Spleen (tissue), 11 donors: ENCODE measurements around the gene MCRS1. TPM values are rescaled to one million over a fixed set of nuclear protein-coding genes. Genes with fewer than 3 reads are reported as not detected.

Experiments used
- DNase-seq: peaks from one replicate; pipeline ENCODE4 v3.0.0-alpha.2; 2020
- H3K27ac ChIP-seq, 8 donors: fragments of 200-600 bp; sonication (generic) in 7 of 8; 1 replicate in 4 of 8; 2 replicates in 4 of 8; pipeline versions ENCODE4 v1.5.0 to v1.8.0; 2016 to 2021; ENCODE audit warnings: inconsistent platforms in 4 of 8, mild to moderate bottlenecking in 4 of 8, moderate library complexity in 1 of 8
- H3K27me3 ChIP-seq, 7 donors: fragments of 200-600 bp; sonication (generic) in 6 of 7; replicated peaks in 1 of 7; 1 replicate in 4 of 7; 2 replicates in 3 of 7; pipeline versions ENCODE4 v1.5.0 to v1.8.0; 2016 to 2021; ENCODE audit warnings: inconsistent platforms in 3 of 7, mild to moderate bottlenecking in 1 of 7
- H3K36me3 ChIP-seq, 6 donors: fragments of 200-600 bp; sonication (generic) in 5 of 6; 1 replicate in 4 of 6; 2 replicates in 2 of 6; pipeline versions ENCODE4 v1.5.0 to v1.8.0; 2016 to 2021; ENCODE audit warnings: inconsistent platforms in 2 of 6
- H3K4me1 ChIP-seq, 6 donors: fragments of 200-600 bp; sonication (generic) in 5 of 6; 1 replicate in 3 of 6; 2 replicates in 3 of 6; pipeline versions ENCODE4 v1.5.0 to v1.8.0; 2016 to 2021; ENCODE audit warnings: inconsistent platforms in 3 of 6
- H3K4me3 ChIP-seq, 8 donors: fragments of 200-600 bp; sonication (generic) in 7 of 8; 1 replicate in 4 of 8; 2 replicates in 4 of 8; pipeline versions ENCODE4 v1.5.0 to v1.8.0; 2016 to 2021; ENCODE audit warnings: inconsistent platforms in 4 of 8, mild to moderate bottlenecking in 4 of 8, moderate library complexity in 2 of 8
- H3K9me3 ChIP-seq, 8 donors: fragments of 200-600 bp; sonication (generic) in 7 of 8; 1 replicate in 4 of 8; 2 replicates in 4 of 8; pipeline versions ENCODE4 v1.5.0 to v1.8.0; 2016 to 2021; ENCODE audit warnings: inconsistent platforms in 4 of 8
- CTCF ChIP-seq, 11 experiments: fragments of 200-600 bp in 7 of 11; fragments of 450-650 bp in 4 of 11; sonication (generic) in 4 of 11; IDR thresholded peaks in 8 of 11; conservative IDR thresholded peaks in 3 of 11; 1 replicate in 7 of 11; 2 replicates in 4 of 11; pipeline versions ENCODE4 v1.4.0 to v1.8.0; 2016 to 2021; ENCODE audit warnings: antibody characterized with exemption in 11 of 11, inconsistent platforms in 4 of 11, mild to moderate bottlenecking in 1 of 11
- POLR2A ChIP-seq, 3 donors: fragments of 450-650 bp; IDR thresholded peaks; one replicate each; pipeline ENCODE4 v1.5.1; 2017; ENCODE audit warnings: antibody characterized with exemption in 3 of 3, mild to moderate bottlenecking in 1 of 3
- POLR2AphosphoS5 ChIP-seq, 3 donors: sonication (generic); formaldehyde crosslinking; IDR thresholded peaks; one replicate each; pipeline ENCODE4 v1.5.1; 2017; ENCODE audit warnings: antibody characterized with exemption in 3 of 3
- WGBS, 5 donors: extraction: QIAGEN DNeasy Blood & Tissue Kit in 3 of 5; methylation state at CpG; one replicate each; pipeline versions ENCODE4 v1.1.5 to v1.1.7; 2013 to 2018; 5-methylcytosine and 5-hydroxymethylcytosine counted together
- intact Hi-C: fragments of 100-400 bp; cut with DNase I; formaldehyde crosslinking; loops from one replicate; pipeline ENCODE4 v1.15.0; 2023; ENCODE audit warnings: low total_unique reads
- polyA plus RNA-seq, 3 donors: library from polyadenylated mRNA; stranded (reverse); fragments of 200-250 nt; gene quantifications; one replicate each; pipeline ENCODE4 v1.2.1, GENCODE V29; 2013
- total RNA-seq, 7 donors: library from RNA; depleted of rRNA in 3 of 7; stranded (reverse); fragments of >200 nt in 3 of 7; fragmentation: NEBNext Ultra II Directional in 4 of 7; extraction: Animal tissue kit (Norgen Biotek cat#: 25700) in 4 of 7; gene quantifications; one replicate each; pipeline versions ENCODE4 v1.1.0 to v1.2.1, GENCODE V29; 2016 to 2021
- donor health status: healthy with polysubstance abuse.
- donor health status: DM: no; HTN: no; CAD: no; lungs with moderate emphysema.
- donor health status: DM: no; HTN: no; CAD: no.
- donor health status: Bipolar disorder and iron deficiency.
- donor health status: healthy.
- donor health status: DM: no; HTN: no; CAD: no.
- donor health status: DM: yes; HTN: yes; CAD: no.

The MCRS1 gene
- total and polyA plus RNA-seq, 10 donors: 44.1 to 64.7 (median 54.3) TPM

DNA sequence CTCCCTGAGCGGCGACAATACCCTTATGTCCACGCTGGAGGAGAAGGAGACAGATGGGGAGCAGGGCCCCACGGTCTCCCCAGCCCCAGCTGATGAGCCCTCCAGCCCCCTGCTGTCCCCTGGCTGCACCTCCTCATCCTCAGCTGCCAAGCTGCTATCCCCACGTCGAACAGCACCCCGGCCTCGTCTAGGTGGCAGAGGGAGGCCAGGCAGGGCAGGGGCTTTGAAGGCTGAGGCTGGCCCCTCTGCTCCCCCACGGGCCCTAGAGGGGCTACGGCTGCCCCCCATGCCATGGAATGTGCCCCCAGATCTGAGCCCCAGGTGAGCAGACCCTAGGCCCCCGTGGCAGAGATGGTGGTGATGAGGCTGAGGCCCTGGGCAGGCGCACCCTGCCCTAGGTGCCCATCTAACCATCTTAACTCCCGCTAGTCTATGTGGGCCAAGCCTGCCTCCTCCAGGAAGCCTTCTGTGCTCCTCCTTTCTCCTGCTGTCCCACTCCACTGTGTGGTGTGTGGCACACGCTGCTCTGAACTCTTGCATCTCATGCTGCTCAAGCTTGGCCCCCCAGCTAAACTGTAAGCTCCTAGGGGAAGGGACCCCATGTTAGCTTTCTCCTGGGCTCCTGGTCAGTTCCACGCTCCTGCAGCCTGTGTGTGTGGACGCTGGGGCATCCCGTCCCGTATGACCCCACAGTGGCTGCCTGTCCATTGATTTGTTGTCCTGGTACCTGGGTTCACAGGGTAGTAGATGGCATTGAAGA lies 12.1 kb downstream of the MCRS1 start:
- no peak overlapping the region for H3K4me3 ChIP-seq
- no peaks in the 10 kb centered on the region for H3K9me3 ChIP-seq
- 84 to 95% (median 89%) methylated on average over 13 to 18 of the region's 18 CpGs for WGBS, 5 donors
- peaks cover 0 to 2% (median 0%) of the 10 kb centered on the region in 6 donors for H3K4me1 ChIP-seq
- H3K27me3 ChIP-seq: no peaks in the 10 kb centered on the region
- peaks cover 0 to 55% (median 47%) of the 10 kb centered on the region in 6 donors for H3K36me3 ChIP-seq
- TF ChIP-seq POLR2A (IDR thresholded peaks at IDR 0.05) (no peak), CTCF (IDR thresholded peaks at IDR 0.05 in 8 of 11, conservative IDR thresholded peaks at IDR 0.05 in 3 of 11) (no peak), POLR2AphosphoS5 (IDR thresholded peaks at IDR 0.05) (peak in 1 of 3 donors; percentile 50)
- H3K27ac ChIP-seq: no peak overlapping the region
- peak; percentile 64 for DNase-seq
- intact Hi-C loops: no loop called here

GRCh38 chr12:49554266-49554665 lies 13.7 kb downstream of the MCRS1 start:
- DNase-seq: no peak
- intact Hi-C loops: no loop called here
- Histone ChIP-seq H3K9me3 (no peaks in the 10 kb centered on the region), H3K4me3 (no peak overlapping the region), H3K27ac (no peak overlapping the region), H3K4me1 (peaks cover 0 to 5% (median 1%) of the 10 kb centered on the region in 6 donors), H3K27me3 (peaks cover 0 to 14% (median 5%) of the 10 kb centered on the region in 7 donors), H3K36me3 (peaks cover 0 to 40% (median 32%) of the 10 kb centered on the region in 6 donors)
- TF ChIP-seq POLR2AphosphoS5 (IDR thresholded peaks at IDR 0.05) (peak in 2 of 3 donors; percentile 19 to 60), CTCF (IDR thresholded peaks at IDR 0.05 in 8 of 11, conservative IDR thresholded peaks at IDR 0.05 in 3 of 11) (no peak), POLR2A (IDR thresholded peaks at IDR 0.05) (no peak)
- WGBS, 5 donors: 59 to 85% (median 79%) methylated on average over 14 to 15 of the region's 15 CpGs

DNA sequence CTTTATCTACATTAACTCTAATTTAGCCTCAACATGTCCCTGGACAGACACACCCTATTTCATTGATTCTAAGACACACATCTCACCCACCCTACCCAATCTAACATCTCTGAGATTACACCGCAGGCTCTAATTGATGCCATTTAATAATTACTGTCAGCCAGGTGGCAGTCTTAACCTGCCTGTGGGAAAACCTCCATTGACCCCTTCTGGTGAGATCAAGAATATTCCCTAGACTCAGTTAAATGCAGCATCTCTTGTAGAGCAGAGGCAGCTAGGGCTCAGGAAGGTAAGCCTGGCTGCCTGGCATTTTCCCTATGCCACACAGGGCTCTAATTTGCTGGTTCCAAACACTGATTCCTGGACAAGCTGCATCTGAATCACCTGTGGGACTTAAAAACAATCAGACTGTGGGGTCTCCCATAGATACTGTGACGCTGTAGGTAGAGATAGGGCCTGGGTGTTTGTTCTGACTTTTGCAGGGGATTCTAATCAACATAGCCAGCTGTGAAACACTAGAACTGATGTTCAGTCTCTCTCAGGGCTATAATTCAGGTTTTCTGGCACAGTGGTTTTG lies 14.3 kb downstream of the MCRS1 start:
- TF ChIP-seq POLR2A (IDR thresholded peaks at IDR 0.05) (no peak), POLR2AphosphoS5 (IDR thresholded peaks at IDR 0.05) (no peak), CTCF (IDR thresholded peaks at IDR 0.05 in 8 of 11, conservative IDR thresholded peaks at IDR 0.05 in 3 of 11) (peak in 8 of 11 experiments; percentile 21 to 44 (median 26))
- H3K9me3 ChIP-seq: no peaks in the 10 kb centered on the region

GRCh38 chr12:49552899-49553298 lies 15.0 kb downstream of the MCRS1 start:
- Histone ChIP-seq H3K9me3 (no peaks in the 10 kb centered on the region), H3K4me1 (peaks cover 0 to 15% (median 13%) of the 10 kb centered on the region in 6 donors), H3K4me3 (no peak overlapping the region), H3K36me3 (peaks cover 0 to 26% (median 18%) of the 10 kb centered on the region in 6 donors), H3K27ac (no peak overlapping the region), H3K27me3 (peaks cover 0 to 28% (median 19%) of the 10 kb centered on the region in 7 donors)
- TF ChIP-seq CTCF (IDR thresholded peaks at IDR 0.05 in 8 of 11, conservative IDR thresholded peaks at IDR 0.05 in 3 of 11): no peak
- intact Hi-C loops: no loop called here
- no peak for DNase-seq
- 82 to 94% (median 88%) methylated on average over 8 of the region's 8 CpGs for whole genome bisulfite sequencing, 5 donors

More for the DNA sequence above, 14.3 kb downstream of the MCRS1 start:
- H3K27ac ChIP-seq: no peak overlapping the region
- H3K4me1 ChIP-seq: peaks cover 0 to 11% (median 8%) of the 10 kb centered on the region in 6 donors
- H3K27me3 ChIP-seq: peaks cover 0 to 21% (median 12%) of the 10 kb centered on the region in 7 donors
- peaks cover 0 to 33% (median 25%) of the 10 kb centered on the region in 6 donors for H3K36me3 ChIP-seq
- WGBS, 5 donors: 62 to 78% (median 65%) methylated on average over 2 of the region's 2 CpGs
- intact Hi-C loops: no loop called here
- H3K4me3 ChIP-seq: no peak overlapping the region
- DNase-seq: no peak
